KG1 (cell line): ENCODE data around the gene UTF1.

Experiments
- DNase-seq: peaks from one replicate; lab custom pipeline; 2025; lab: John Stamatoyannopoulos, UW

Gene UTF1

DNA sequence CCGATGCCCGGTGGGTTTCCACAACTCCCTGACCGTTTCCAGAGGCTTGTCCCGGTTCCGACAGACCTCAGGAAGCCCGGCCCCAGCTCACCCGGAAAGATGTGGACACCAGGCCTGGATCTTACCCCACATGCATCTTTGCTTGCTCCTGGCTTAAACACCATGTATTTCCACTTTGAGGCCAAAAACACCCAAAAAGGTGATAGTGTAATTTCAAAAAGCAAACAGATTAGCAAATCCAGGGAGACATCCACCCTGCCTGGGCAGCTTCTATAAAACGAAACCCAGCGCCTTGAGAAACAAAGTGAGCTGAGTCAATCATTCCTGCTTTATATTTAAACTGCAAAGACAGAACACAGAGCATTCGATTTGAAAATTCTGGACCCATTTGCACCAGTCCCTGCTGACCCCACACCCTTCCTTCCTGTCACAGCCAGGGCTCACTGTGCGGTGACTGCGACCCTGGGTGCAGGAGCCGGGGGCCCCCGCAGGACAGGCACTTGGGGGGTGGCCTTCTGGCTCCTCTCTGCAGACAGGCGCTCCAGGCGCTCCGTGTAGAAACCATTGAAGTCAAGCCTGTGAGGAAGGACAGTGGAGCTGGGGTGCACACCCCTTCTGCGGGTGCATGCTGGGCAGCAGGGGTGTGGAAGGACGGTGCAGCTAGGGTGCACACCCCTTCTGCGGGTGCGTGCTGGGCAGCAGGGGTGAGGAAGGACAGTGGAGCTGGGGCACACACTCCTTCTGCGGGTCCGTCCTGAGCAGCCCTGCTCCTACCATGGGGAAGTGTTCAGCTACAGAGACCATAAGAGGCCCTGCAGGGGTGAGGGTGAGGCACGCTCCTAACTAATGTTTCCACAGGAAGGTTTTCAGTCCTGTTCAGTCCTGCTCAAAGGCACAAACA, 49.6 kb downstream of the UTF1 start:
- DNase-seq, result no peak

DNA sequence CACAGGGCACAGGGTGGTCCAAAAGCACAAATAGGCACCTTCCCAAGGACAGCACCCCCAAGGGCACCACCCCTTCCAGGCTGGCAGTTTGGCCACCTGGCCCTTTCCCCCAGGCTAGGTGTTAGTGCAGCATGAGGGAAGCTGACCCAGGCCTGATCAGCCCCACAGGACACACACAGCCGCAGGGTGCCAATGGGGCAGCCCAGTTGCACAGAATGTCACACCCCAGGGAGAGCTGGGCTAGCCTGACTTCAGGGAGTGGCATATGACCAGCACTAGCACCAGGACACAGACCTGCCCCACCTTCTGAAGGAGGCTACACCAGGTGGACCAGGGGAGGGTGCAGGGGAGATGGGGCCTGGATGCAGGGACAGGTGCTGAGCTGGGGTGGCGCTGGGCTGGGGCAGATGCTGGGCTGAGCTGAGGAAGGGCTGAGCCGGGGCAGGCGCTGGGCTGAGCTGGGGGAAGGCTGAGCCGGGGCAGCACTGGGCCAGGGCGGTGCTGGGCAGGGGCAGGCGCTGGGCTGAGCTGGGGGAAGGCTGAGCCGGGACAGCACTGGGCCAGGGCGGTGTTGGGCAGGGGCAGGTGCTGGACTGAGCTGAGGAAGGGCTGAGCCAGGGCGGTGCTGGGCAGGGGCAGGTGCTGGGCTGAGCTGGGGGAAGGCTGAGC, 50.5 kb downstream of the UTF1 start:
- DNase-seq, result no peak

DNA sequence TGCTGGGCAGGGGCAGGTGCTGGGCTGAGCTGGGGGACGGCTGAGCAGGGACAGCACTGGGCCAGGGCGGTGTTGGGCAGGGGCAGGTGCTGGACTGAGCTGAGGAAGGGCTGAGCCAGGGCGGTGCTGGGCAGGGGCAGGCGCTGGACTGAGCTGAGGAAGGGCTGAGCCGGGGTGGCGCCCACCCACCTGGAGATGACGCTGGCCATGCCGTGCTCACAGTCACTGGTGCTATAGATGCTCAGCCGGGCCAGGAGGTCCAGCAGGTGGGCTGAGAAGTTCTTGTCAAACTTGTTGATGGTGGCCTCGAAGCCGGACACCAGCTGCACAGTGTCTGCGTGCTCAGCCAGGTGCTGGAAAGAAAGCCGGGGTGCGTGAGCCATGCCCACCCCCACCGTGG, 51.1 kb downstream of the UTF1 start:
- DNase-seq, result no peak
